ENCODE data around the gene DCAF8L1. TPM values are rescaled to one million over a fixed set of nuclear protein-coding genes. Genes with fewer than 3 reads are reported as not detected.
"Not testable (repeated sequence)": the region's sequence is repeated elsewhere in the genome, so short reads cannot be mapped to it uniquely, and the experiment has no call there.

DCAF8L1 gene
- total RNA-seq, 2 experiments from 2014 or later = not detected

DNA sequence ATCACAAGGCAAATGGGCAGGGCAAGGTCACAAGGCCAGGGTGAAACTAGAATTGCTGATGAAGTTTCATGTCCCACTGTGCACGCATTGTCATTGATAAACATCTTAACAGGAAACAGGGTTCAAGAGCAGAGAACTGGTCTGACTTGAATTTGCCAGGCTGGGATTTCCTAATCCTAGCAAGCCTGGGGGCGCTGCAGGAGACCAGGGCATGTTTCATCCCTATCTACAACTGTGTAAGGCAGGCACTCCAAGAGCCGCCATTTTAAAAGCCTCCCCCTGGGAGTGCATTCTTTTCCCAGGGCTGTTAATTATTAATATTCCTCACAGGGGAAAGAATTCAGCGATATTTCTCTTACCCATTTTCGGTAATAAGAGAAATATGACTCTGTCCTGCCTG, 15.9 kb downstream of the DCAF8L1 start:
- DNase-seq, H3K4me1 Mint-ChIP-seq, H3K27ac Mint-ChIP-seq, H3K4me3 Mint-ChIP-seq, H3K27me3 Mint-ChIP-seq, H3K9me3 Mint-ChIP-seq, H3K36me3 Mint-ChIP-seq: not testable (repeated sequence)

DNA sequence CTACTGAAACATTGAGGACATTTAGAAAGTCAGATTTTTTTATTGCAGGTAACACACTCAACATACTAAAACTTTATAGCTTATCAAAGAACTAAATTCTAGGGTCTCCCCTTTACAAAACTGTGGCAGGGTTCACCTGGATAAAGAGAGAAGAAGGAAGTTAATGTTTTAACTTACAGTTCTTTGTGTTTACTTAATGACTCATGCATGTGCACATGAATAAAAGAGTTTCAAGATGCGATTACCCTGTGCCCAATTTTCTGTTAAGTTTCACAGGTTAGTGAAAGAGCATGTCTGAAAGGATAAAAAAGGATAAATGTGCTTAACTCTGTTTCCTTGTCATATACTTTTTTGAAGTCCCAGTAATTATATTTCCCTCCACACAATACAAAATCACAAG, 16.8 kb downstream of the DCAF8L1 start:
- no peaks in the 10 kb centered on the region for H3K4me1 Mint-ChIP-seq
- H3K27me3 Mint-ChIP-seq = no peaks in the 10 kb centered on the region
- H3K27ac Mint-ChIP-seq = no peak overlapping the region
- no peaks in the 10 kb centered on the region for H3K36me3 Mint-ChIP-seq
- no peak for DNase-seq
- peaks cover 5% of the 10 kb centered on the region for H3K9me3 Mint-ChIP-seq
- no peak overlapping the region for H3K4me3 Mint-ChIP-seq

DNA sequence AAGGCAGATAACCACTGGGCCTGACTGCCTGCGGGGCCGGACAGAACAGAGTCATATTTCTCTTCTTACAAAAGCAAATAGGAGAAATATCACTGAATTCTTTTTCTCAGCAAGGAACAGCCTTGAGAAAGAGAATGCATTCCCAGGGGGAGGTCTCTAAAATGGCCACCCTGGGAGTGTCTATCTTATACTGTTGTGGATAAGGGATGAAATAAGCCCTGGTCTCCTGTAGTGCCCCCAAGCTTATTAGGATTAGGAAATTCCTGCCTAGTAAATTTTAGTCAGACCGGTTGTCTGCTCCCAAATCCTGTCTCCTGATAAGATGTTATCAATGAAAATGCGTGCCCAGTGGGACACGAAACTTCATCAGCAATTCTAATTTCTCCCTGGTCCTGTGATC, 20.8 kb downstream of the DCAF8L1 start:
- not testable (repeated sequence) for H3K9me3 Mint-ChIP-seq, H3K4me1 Mint-ChIP-seq, H3K27ac Mint-ChIP-seq, H3K36me3 Mint-ChIP-seq, H3K27me3 Mint-ChIP-seq, DNase-seq, H3K4me3 Mint-ChIP-seq

DNA sequence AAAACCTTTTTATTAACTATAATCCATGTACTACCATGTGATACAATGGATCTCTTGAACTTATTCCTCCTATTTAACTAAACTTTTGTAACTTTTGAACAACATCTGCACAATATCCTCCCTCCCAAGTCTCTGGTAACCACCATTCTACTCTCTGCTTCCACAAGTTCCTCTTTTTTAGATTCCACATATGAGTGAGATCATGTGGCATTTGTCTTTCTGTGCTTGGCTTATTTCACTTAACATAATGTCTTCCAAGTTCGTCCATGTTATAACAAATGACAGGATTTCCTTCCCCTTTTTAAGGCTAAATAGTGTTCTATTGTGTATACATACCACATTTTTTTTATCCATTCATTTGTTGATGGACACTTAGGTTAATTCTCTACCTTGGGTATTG, 28.1 kb downstream of the DCAF8L1 start:
- no peak overlapping the region for H3K4me3 Mint-ChIP-seq
- peaks cover 1% of the 10 kb centered on the region for H3K9me3 Mint-ChIP-seq
- no peaks in the 10 kb centered on the region for H3K36me3 Mint-ChIP-seq

DNA sequence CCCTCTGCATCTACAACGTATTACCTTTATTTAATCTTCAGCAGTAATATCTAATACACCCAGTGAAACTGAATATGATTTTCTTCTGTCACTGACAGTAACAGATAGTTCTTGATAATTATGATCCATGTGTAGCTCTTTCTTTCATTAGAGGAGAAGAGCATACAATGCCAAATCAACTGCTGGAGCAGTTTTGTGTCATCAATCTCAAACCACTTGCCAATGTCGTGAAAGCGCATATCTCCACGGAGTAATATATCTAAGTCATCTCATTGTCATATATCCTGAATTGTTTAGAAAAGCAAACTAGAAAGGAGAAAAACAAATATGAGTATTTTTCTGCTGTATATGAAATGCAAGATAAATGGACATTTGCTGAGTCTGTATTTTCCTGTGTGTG, 47.9 kb downstream of the DCAF8L1 start:
- DNase-seq = no peak
- H3K4me3 Mint-ChIP-seq = no peak overlapping the region
- H3K27me3 Mint-ChIP-seq = no peaks in the 10 kb centered on the region
- no peaks in the 10 kb centered on the region for H3K36me3 Mint-ChIP-seq
- H3K9me3 Mint-ChIP-seq = peaks cover 3% of the 10 kb centered on the region
- no peaks in the 10 kb centered on the region for H3K4me1 Mint-ChIP-seq
- H3K27ac Mint-ChIP-seq = no peak overlapping the region

More for the DNA sequence above, 28.1 kb downstream of the DCAF8L1 start:
- Mint-ChIP-seq H3K27ac (no peak overlapping the region), H3K4me1 (no peaks in the 10 kb centered on the region), H3K27me3 (no peaks in the 10 kb centered on the region)
- DNase-seq = no peak

Other genes starting within 250 kb of the DCAF8L1 start
- gene MAGEB10, start 173.5 kb downstream of the DCAF8L1 start, total RNA-seq = not detected

Data from activated naive CD8-positive, alpha-beta T cell treated with anti-CD3 and anti-CD28 coated beads for 36 hours (primary cell).